HUES6 (cell line): ENCODE results near the gene DYRK1A.
A peak's percentile ranks its signal among the peaks of the same experiment; 100 is the strongest.

Source experiments
- H3K27ac ChIP-seq: 2 replicates; pipeline ENCODE4 v1.7.0; 2013; ENCODE audit warnings: low read depth, mild to moderate bottlenecking, low read length, inconsistent platforms
- H3K27me3 ChIP-seq: 2 replicates; pipeline ENCODE4 v1.6.1; 2013; ENCODE audit warnings: low read length; ENCODE audit not compliant: control insufficient read depth, insufficient read depth
- H3K36me3 ChIP-seq: 2 replicates; pipeline ENCODE4 v1.6.1; 2013; ENCODE audit warnings: low read length; ENCODE audit not compliant: control insufficient read depth, insufficient read depth
- H3K4me1 ChIP-seq: 2 replicates; pipeline ENCODE4 v1.6.1; 2013; ENCODE audit warnings: low read length; ENCODE audit not compliant: control insufficient read depth, insufficient read depth
- H3K4me3 ChIP-seq: 2 replicates; pipeline ENCODE4 v1.5.1; 2013; ENCODE audit warnings: low read depth, low read length
- H3K9ac ChIP-seq: one replicate; pipeline ENCODE4 v1.6.1; 2013; ENCODE audit warnings: mild to moderate bottlenecking, low read length
- H3K9me3 ChIP-seq: 2 replicates; pipeline ENCODE4 v1.6.1; 2013; ENCODE audit warnings: low read depth, low read length; ENCODE audit not compliant: control insufficient read depth, insufficient read depth

The DYRK1A gene

DNA sequence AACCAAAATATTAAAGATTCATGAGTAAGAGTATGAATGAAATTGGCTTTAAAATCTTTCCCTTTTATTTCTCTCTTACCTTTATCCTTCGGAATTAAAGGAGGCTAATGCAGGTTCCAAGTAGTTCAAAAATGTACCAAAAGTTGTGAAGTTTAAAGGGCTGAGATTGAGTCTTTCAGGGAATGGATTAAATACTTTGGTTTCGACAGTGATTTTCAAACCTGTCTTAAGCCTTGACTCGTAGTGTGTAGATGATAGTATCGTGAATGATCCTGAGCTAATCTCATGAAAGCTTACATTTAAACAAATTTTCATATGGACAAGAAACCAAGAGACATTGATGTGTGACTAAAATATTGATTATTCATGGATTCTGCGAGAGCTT lies 66.9 kb downstream of the DYRK1A start:
- Histone ChIP-seq H3K4me1 (peaks cover 33% of the 10 kb centered on the region), H3K27ac (no peak overlapping the region), H3K4me3 (no peak overlapping the region), H3K27me3 (no peaks in the 10 kb centered on the region), H3K9ac (no peak overlapping the region), H3K36me3 (peaks cover 12% of the 10 kb centered on the region), H3K9me3 (no peaks in the 10 kb centered on the region; the same call in 1 of the 2 replicates)

DNA sequence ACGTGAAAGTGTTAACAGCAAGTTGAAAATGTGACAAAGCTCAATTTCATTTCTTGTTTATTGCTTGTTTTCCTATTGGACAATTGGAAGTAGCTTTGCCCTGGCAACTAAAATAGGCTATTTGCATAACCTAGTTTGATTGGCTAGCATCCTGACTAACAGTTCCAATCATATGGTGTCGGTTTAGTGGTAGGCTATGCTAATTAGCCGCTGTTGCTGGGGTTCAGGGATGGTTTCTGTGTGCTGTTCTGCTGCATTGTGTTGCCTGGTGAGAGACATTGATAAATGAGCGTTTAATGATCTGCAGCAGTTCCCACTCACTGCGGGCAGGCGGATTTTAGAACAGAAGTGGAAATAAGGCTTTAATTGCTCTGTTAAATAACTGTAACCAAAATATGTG lies 68.5 kb downstream of the DYRK1A start:
- Histone ChIP-seq H3K36me3 (peaks cover 3% of the 10 kb centered on the region; the same call in 1 of the 2 replicates), H3K9ac (no peak overlapping the region), H3K4me1 (peaks cover 30% of the 10 kb centered on the region), H3K4me3 (no peak overlapping the region), H3K27me3 (no peaks in the 10 kb centered on the region), H3K27ac (no peak overlapping the region), H3K9me3 (peaks cover 9% of the 10 kb centered on the region)

DNA sequence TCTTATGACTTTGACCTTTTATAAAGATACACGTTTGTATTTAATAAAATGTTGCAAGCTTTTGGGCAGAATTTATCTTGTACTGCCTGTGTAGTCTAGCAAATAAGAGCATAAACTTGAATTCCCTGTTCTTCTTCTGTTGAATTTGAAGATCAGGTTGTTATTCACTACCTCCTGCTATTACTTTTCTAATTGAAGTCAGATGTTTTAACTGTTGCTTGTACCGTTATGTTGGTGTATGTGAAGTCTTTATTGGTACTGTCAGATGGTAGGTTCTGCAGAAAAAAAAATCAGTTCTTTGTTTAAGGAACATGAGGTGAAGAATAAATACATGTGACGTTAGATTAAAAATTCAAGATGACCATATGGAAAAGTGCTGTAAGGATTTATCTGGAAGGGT lies 69.1 kb downstream of the DYRK1A start:
- Histone ChIP-seq H3K4me3 (no peak overlapping the region), H3K27me3 (no peaks in the 10 kb centered on the region), H3K36me3 (no peaks in the 10 kb centered on the region), H3K4me1 (peaks cover 24% of the 10 kb centered on the region), H3K9me3 (peaks cover 9% of the 10 kb centered on the region), H3K9ac (no peak overlapping the region), H3K27ac (peak overlapping the region; percentile 3; the same call in 1 of the 2 replicates)

DNA sequence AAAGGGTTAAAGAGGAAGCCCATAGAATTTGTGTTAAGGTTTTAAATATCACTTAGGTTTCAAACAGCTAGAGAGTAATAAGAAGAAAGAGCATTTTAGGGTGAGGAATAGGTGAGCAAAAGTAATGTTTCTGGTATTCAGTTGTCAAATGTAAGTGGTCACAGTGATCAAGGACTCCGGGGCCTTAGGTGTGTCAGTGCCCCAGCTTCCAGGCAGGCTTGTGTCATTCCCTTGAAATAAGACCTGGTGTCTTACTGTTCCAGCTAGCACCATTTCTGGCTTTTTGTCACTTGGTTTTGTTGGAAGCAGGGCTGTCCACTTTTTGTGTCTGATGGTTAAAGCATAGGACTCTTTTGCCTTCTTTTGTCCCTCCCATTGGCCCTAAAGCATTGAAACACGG lies 69.6 kb downstream of the DYRK1A start:
- Histone ChIP-seq H3K4me3 (no peak overlapping the region), H3K9me3 (peaks cover 9% of the 10 kb centered on the region), H3K36me3 (no peaks in the 10 kb centered on the region), H3K27ac (no peak overlapping the region), H3K4me1 (peaks cover 19% of the 10 kb centered on the region), H3K9ac (no peak overlapping the region), H3K27me3 (no peaks in the 10 kb centered on the region)

DNA sequence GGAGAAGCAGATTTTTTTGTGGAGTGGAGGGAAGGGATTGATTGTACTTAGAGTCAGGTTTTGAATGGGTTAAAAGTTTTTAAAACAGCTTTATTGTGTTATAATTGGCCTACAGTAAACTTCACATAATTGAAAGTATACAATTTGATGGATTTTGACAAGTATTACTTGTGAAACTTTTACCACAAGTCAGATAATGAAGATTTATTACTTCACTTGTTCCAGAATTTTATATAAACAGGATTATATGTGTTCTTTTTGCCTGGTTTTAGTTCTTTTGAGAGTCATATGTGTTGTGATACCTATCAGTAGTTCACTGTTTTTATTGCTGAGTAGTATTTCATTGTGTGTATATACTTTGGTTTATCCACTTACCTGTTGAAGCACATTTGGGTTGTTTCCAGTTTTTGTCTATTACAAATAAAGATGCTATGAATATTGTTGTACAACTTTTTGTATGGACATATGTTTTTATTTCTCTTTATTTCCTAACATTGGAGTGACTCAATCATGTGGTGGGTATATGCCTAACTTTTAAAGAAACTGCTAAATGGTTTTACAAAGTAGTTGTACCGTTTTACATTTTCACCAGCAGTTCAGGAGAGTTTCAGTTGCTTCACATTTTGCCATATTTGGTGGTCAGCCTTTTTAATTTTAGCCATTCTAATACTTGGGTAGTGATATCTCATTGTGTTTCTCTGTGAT lies 71.0 kb downstream of the DYRK1A start:
- peaks cover 9% of the 10 kb centered on the region for H3K9me3 ChIP-seq
- H3K27me3 ChIP-seq, result no peaks in the 10 kb centered on the region
- H3K4me3 ChIP-seq, result no peak overlapping the region
- H3K9ac ChIP-seq, result no peak overlapping the region
- H3K4me1 ChIP-seq, result peaks cover 16% of the 10 kb centered on the region
- H3K36me3 ChIP-seq, result no peaks in the 10 kb centered on the region
- no peak overlapping the region for H3K27ac ChIP-seq

DNA sequence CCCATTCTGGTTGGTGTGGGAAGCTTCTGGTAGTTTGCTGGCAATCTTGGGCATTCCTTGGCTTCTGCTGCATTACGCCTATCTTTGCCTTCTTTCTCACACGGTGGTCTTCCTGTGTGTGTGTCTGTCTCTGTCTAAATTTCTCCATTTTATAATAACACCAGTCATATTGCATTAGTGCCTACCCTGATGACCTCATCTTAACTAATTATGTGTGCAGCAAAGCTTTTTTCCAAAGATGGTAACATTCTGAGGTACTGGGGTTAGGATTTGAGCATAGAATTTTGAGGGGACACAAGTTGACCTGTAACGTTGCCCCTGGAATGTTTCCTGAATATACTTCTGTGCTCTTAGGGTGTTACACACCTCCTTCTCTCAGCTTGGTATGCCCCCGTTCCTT lies 77.1 kb downstream of the DYRK1A start:
- Histone ChIP-seq H3K27me3 (no peaks in the 10 kb centered on the region), H3K27ac (no peak overlapping the region), H3K9ac (no peak overlapping the region), H3K4me1 (peaks cover 21% of the 10 kb centered on the region), H3K36me3 (no peaks in the 10 kb centered on the region), H3K9me3 (peaks cover 9% of the 10 kb centered on the region), H3K4me3 (no peak overlapping the region)

DNA sequence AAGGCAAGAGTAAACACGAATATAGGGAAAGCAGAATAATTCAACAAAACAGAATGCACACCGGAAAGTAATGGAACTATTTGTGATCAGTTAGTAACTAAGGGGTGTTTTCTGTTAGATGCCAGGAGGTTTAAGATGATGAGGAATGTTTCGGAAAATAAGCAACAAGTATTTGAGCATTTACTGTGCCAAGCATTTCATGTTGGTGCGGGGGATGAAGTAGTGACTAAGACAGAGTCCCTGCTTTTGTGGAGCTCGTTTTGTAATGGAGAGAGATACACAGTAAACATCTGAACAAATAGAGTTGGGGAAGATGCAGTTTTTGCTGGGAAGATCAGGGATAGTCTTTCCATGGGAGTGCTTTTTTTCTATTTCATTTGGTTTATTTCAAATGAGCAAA lies 78.7 kb downstream of the DYRK1A start:
- no peak overlapping the region for H3K4me3 ChIP-seq
- H3K9me3 ChIP-seq, result no peaks in the 10 kb centered on the region
- H3K4me1 ChIP-seq, result peaks cover 33% of the 10 kb centered on the region
- H3K27ac ChIP-seq, result no peak overlapping the region
- no peaks in the 10 kb centered on the region for H3K27me3 ChIP-seq
- H3K9ac ChIP-seq, result no peak overlapping the region
- no peaks in the 10 kb centered on the region; the same call in 1 of the 2 replicates for H3K36me3 ChIP-seq

DNA sequence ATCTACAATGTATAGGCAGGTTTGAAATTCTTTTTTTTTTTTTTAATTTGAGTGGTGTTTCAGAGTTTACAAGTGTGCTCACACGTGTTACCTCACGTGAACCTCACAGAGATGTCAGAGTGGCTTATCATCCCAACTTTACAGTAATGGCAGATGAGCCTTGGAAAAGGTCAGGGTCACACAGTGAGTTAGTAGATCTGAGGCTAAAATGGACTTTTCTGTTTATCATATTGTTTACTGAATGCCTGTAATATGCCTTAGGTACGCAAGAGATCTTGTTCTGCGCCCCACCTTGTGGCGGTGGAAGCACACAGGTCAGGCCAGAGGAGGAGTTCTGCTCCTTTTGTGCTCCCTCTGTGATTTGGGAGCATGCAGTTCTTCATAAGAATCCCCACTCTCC lies 80.0 kb downstream of the DYRK1A start:
- Histone ChIP-seq H3K9me3 (no peaks in the 10 kb centered on the region), H3K9ac (no peak overlapping the region), H3K27me3 (no peaks in the 10 kb centered on the region), H3K4me3 (no peak overlapping the region), H3K36me3 (no peaks in the 10 kb centered on the region; the same call in 1 of the 2 replicates), H3K27ac (no peak overlapping the region), H3K4me1 (peaks cover 41% of the 10 kb centered on the region)

DNA sequence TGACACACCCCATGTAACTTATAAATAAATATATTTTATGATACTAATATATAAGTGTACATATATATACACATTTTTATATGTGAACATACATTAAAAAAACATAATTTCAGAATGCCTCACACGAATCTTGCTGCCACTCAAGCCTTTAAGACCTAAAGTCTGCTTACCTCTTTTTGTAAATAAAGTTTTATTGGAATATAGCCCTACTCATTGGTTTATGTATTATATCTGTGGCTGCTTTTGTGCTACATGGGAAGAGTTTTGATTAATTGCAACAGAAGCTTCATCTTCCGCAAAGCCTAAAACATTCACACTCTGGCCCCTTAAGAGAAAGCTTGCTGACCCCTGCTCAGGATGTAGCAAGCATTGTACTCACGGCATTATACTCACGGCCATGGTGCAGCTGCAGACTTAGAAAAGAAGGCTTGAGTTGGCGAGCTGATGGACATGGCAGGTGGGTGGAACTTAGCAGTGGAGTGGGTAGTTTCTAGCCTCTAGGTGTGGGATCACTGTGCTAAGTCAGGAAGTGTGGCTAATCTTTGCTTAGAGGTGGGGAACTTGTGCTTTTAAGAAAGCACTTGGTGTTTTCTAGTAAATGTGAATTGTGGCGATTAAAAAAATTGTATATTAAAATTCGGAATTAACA lies 80.8 kb downstream of the DYRK1A start:
- H3K27me3 ChIP-seq, result no peaks in the 10 kb centered on the region
- peaks cover 50% of the 10 kb centered on the region for H3K4me1 ChIP-seq
- H3K9me3 ChIP-seq, result no peaks in the 10 kb centered on the region
- no peaks in the 10 kb centered on the region; the same call in 1 of the 2 replicates for H3K36me3 ChIP-seq
- no peak overlapping the region for H3K27ac ChIP-seq
- H3K4me3 ChIP-seq, result no peak overlapping the region
- no peak overlapping the region for H3K9ac ChIP-seq

DNA sequence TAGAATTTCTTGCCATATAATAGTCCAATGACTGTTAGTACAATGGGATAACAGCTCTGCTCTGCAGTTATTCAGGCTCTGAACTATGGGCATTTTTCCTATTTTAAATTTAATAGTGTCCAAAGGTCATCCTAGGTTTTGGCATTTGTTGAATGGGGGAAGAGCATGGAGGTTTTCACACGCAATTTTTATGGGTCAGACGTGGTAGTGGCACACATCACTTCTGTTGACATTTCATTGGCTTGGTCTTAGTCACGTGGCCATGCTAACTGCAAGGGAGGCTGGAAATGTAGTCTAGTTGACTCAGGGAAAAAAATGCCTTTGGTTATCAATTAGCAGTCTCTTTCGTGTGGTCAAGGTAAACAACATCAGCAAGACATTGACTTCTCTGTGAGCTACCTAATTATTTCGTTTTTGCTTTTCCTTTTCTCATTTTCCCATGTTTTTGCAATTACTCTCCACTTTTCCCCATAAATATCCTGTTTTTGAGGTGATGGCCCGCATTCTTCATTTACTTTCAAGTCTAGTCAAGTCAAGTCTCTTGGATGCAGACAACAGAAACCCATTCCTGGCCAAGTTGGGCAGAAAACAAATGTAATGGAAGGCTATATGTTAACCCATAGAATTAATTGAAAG lies 82.8 kb downstream of the DYRK1A start:
- Histone ChIP-seq H3K9ac (no peak overlapping the region), H3K27ac (no peak overlapping the region)

DNA sequence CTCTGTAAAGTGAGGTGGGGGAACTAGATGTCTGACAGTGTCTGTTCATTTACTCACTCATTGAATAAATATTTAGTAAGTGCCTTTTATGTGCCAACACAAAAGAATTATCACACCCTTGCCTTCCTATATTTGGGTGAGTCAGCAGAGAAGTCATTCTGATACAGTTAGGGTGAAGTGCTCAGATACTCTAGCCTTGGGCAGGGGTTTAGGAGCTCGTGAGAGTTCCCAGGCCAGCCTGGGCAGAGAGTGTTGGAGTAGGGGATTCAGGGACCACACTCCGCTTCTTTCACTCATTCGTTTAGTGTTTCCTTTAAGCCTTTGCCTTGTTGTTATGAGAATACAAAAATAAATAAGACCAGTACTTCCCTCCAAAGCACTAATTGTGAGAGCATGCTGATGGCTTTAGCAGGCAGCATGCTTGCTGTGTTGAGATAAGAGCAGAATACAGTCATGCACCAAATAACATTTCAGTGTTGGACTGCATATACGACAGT lies 83.9 kb downstream of the DYRK1A start:
- no peaks in the 10 kb centered on the region; the same call in 1 of the 2 replicates for H3K36me3 ChIP-seq
- peaks cover 53% of the 10 kb centered on the region for H3K4me1 ChIP-seq
- H3K27ac ChIP-seq, result no peak overlapping the region

More for the DNA sequence above, 82.8 kb downstream of the DYRK1A start:
- Histone ChIP-seq H3K4me1 (peaks cover 53% of the 10 kb centered on the region), H3K36me3 (no peaks in the 10 kb centered on the region; the same call in 1 of the 2 replicates), H3K27me3 (no peaks in the 10 kb centered on the region), H3K9me3 (no peaks in the 10 kb centered on the region), H3K4me3 (no peak overlapping the region)

More for the DNA sequence above, 83.9 kb downstream of the DYRK1A start:
- H3K27me3 ChIP-seq, result no peaks in the 10 kb centered on the region
- no peak overlapping the region for H3K9ac ChIP-seq
- no peaks in the 10 kb centered on the region for H3K9me3 ChIP-seq
- no peak overlapping the region for H3K4me3 ChIP-seq
